Kidney (tissue), 14 donors: ENCODE data around the gene ARHGEF38. TPM values are rescaled to one million over a fixed set of nuclear protein-coding genes. Genes with fewer than 3 reads are reported as not detected.

Source experiments
- DNase-seq, 5 donors: peaks; one replicate each; pipeline ENCODE4 v3.0.0-alpha.2; 2013 to 2020
- FAIRE-seq: peaks from 2 replicates; lab custom pipeline; 2012; peaks lifted over from hg19 to GRCh38; lab: Jason Lieb, UNC
- H3K27ac ChIP-seq, 2 donors: one replicate each; pipeline ENCODE4 v1.7.0; 2013; ENCODE audit warnings: low read depth in 2 of 2, low read length in 2 of 2, inconsistent platforms in 1 of 2
- H3K27me3 ChIP-seq: one replicate; pipeline ENCODE4 v1.7.1; 2013; ENCODE audit warnings: low read length, inconsistent platforms; ENCODE audit not compliant: control insufficient read depth, insufficient read depth
- H3K36me3 ChIP-seq, 3 donors: one replicate each; pipeline versions ENCODE4 v1.7.0 to v1.7.1; 2013; ENCODE audit warnings: low read length in 3 of 3, control low read depth in 1 of 3, inconsistent platforms in 1 of 3; ENCODE audit not compliant: insufficient read depth in 3 of 3, control insufficient read depth in 2 of 3
- H3K4me1 ChIP-seq, 3 donors: one replicate each; pipeline versions ENCODE4 v1.7.0 to v1.7.1; 2013; ENCODE audit warnings: low read length in 3 of 3, inconsistent platforms in 1 of 3, low read depth in 1 of 3; ENCODE audit not compliant: control insufficient read depth in 2 of 3, insufficient read depth in 2 of 3
- H3K4me3 ChIP-seq, 3 donors: one replicate each; pipeline versions ENCODE4 v1.7.0 to v1.8.1; 2013; ENCODE audit warnings: low read length in 3 of 3, control low read depth in 1 of 3, inconsistent platforms in 1 of 3
- H3K9ac ChIP-seq, 3 donors: one replicate each; pipeline versions ENCODE4 v1.7.0 to v1.7.1; 2013; ENCODE audit warnings: low read length in 3 of 3, control low read depth in 1 of 3, inconsistent platforms in 1 of 3
- H3K9me3 ChIP-seq, 3 donors: one replicate each; pipeline versions ENCODE4 v1.7.0 to v1.7.1; 2013; ENCODE audit warnings: low read length in 3 of 3, control low read depth in 1 of 3, inconsistent platforms in 1 of 3; ENCODE audit not compliant: control insufficient read depth in 2 of 3, insufficient read depth in 1 of 3
- intact Hi-C: fragments of 100-400 bp; cut with DNase I; formaldehyde crosslinking; loops from one replicate; pipeline ENCODE4 v1.11.1; 2022
- polyA plus RNA-seq: library from polyadenylated mRNA; stranded (reverse); fragments of 350-450 nt; fragmentation: Illumina TruSeq; extraction: RNeasy Lipid Tissue Mini Kit (QIAGEN cat#74804); gene quantifications from one replicate; pipeline ENCODE4 v1.2.3, GENCODE V29; 2014; ENCODE audit warnings: low read depth, low replicate concordance; ENCODE audit not compliant: insufficient read depth
- total RNA-seq: library from RNA; stranded (reverse); fragmentation: NEBNext Ultra II Directional; extraction: Animal tissue kit (Norgen Biotek cat#: 25700); gene quantifications from one replicate; pipeline ENCODE4 v1.2.1, GENCODE V29; 2021
- TF ChIP-seq, protein P1 (sequence below): IDR thresholded peaks from 3 replicates; pipeline ENCODE4 v1.5.1; 2012; ENCODE audit warnings: mild to moderate bottlenecking, moderate library complexity, borderline replicate concordance; ENCODE audit not compliant: insufficient read depth; ENCODE audit errors: extremely low read depth
- donor health status: control.
- donor health status: control.
- donor health status: control.
- donor health status: control.
- donor health status: control.
- donor health status: DM: yes; HTN: yes; CAD: no.
- donor health status: Normal renal cell carcinoma (clear cell type).

The ARHGEF38 gene
- total and polyA plus RNA-seq, 2 donors from 2014 or later, result 1.5 to 41.1 TPM

DNA sequence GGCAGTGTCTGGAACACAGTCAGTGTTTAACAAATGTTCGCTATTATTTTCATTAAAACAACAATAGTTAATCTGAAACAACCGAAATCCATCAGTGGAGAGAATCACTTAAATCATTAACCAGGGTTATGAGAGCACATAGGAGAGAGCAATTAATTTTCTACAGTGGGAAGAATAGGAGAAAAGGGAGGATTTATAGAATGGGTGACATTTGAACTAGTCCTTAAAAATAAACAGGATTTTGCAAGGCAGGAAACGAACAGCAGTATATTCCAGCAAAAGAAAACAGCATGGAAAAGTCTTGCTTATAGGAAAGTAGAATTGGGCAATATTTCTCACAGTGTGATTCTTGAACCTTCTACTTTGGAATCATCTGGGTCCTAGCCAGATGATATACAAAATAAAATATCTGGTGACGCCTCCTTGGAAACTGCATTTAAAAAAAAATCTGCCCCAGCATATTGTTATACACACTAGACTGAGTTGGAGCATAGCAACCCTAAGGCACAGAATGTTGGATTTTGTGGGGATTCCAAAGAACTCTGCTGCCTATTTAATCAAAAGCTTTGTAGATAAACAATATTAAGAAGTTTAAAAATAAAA, 100.0 kb downstream of the ARHGEF38 start:
- Histone ChIP-seq H3K27ac (no peak overlapping the region), H3K9ac (no peak overlapping the region), H3K36me3 (no peaks in the 10 kb centered on the region), H3K4me1 (peaks cover 0 to 5% (median 0%) of the 10 kb centered on the region in 3 donors), H3K27me3 (no peaks in the 10 kb centered on the region), H3K9me3 (no peaks in the 10 kb centered on the region), H3K4me3 (peak overlapping the region; percentile 8 to 33 (median 23))
- FAIRE-seq (no peak), DNase-seq (peak in 2 of 5 donors; percentile 60 to 78)
- TF ChIP-seq, protein P1, sequence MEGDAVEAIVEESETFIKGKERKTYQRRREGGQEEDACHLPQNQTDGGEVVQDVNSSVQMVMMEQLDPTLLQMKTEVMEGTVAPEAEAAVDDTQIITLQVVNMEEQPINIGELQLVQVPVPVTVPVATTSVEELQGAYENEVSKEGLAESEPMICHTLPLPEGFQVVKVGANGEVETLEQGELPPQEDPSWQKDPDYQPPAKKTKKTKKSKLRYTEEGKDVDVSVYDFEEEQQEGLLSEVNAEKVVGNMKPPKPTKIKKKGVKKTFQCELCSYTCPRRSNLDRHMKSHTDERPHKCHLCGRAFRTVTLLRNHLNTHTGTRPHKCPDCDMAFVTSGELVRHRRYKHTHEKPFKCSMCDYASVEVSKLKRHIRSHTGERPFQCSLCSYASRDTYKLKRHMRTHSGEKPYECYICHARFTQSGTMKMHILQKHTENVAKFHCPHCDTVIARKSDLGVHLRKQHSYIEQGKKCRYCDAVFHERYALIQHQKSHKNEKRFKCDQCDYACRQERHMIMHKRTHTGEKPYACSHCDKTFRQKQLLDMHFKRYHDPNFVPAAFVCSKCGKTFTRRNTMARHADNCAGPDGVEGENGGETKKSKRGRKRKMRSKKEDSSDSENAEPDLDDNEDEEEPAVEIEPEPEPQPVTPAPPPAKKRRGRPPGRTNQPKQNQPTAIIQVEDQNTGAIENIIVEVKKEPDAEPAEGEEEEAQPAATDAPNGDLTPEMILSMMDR, result no peak
- intact Hi-C loops, result no loop called here

DNA sequence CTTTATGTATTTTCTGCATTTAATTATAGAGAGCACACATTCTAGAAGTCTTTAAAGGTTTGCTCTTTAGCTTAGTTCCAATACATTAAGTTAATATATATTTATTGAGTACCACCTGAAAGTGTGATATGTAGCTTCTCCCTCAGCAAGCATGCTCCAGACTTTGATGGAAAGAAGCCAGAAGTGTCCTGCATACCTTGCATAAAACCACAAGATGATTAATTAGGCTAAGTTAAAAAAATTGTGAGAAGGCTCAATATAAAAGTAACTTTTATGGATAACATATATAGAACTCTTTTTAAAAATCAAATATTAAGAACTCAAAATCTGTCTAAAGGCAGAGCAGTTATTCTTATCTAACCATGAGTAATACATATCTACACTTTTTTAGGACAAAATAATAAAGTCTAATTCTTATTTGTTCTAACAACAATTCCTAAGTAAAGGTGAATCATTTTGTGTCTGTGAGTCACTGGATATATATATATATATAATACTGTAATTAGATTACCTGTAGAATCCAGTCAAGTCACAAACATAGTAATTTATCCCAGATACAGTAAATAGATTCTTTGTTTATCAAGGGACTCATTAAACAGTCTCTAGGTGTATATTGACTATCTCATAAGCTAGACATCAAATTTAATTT, 104.8 kb downstream of the ARHGEF38 start:
- Histone ChIP-seq H3K4me1 (peaks cover 0 to under 1% (median 0%) of the 10 kb centered on the region in 3 donors), H3K36me3 (no peaks in the 10 kb centered on the region), H3K4me3 (no peak overlapping the region), H3K9ac (no peak overlapping the region), H3K27me3 (no peaks in the 10 kb centered on the region), H3K9me3 (no peaks in the 10 kb centered on the region), H3K27ac (no peak overlapping the region)
- intact Hi-C loops, result no loop called here
- no peak for DNase-seq
- TF ChIP-seq, protein P1, result no peak
- FAIRE-seq, result no peak

DNA sequence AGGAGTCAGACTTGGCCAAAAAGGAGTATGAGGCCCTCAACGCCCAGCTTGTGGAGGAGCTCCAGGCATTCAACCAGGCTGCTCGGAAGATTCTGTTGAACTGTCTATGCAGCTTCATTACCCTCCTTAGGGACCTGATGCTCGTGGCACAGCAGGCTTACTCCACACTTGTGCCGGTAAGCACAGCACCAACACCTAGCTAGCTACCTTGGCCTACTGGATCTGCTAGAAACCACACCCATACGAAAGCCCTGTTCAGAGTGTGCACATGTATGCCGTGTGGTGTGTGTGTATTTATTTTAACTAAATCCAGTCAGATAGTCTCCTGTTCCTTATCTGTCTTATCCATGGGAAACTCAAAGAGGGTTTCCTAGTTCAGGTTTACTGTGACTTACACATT, 106.8 kb downstream of the ARHGEF38 start:
- no peak for FAIRE-seq
- Histone ChIP-seq H3K9ac (no peak overlapping the region), H3K4me3 (no peak overlapping the region), H3K27me3 (no peaks in the 10 kb centered on the region), H3K36me3 (no peaks in the 10 kb centered on the region), H3K4me1 (no peaks in the 10 kb centered on the region), H3K9me3 (no peaks in the 10 kb centered on the region), H3K27ac (no peak overlapping the region)
- DNase-seq, result no peak
- intact Hi-C loops, result no loop called here
- TF ChIP-seq, protein P1, result no peak
